ENCODE data around the gene MPZL3.

The MPZL3 gene

DNA sequence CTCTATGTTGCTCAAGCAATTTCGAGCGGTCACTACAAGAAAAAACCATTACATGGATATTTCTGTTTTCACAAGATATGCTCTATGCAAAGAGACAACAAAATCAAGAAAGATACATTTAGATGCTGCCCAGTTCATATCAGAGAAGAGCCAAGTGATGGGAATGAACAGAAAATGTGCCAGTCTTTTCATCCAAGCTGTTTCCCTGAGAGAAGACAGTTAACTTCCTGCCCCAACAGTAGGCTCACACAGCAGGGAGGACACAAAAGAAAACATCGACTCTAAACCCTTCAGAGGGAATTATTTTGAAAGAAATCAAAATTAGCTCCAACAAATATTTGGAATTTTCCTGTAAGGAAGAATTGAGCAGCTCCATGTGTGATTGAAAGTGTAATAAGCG, 39.0 kb downstream of the MPZL3 start:
- H3K79me2 ChIP-seq (ENCODE audit: insufficient read depth, low read depth): no peaks in the 10 kb centered on the region
- no peak overlapping the region for H3K4me3 ChIP-seq (IDR thresholded peaks at IDR 0.05; ENCODE audit: insufficient read depth, low read depth, low read length)
- no peak overlapping the region for H3K4me2 ChIP-seq
- H3K27me3 ChIP-seq (ENCODE audit: insufficient read depth, low read depth): no peaks in the 10 kb centered on the region; the same call in 1 of the 2 replicates
- TF ChIP-seq, protein P1, sequence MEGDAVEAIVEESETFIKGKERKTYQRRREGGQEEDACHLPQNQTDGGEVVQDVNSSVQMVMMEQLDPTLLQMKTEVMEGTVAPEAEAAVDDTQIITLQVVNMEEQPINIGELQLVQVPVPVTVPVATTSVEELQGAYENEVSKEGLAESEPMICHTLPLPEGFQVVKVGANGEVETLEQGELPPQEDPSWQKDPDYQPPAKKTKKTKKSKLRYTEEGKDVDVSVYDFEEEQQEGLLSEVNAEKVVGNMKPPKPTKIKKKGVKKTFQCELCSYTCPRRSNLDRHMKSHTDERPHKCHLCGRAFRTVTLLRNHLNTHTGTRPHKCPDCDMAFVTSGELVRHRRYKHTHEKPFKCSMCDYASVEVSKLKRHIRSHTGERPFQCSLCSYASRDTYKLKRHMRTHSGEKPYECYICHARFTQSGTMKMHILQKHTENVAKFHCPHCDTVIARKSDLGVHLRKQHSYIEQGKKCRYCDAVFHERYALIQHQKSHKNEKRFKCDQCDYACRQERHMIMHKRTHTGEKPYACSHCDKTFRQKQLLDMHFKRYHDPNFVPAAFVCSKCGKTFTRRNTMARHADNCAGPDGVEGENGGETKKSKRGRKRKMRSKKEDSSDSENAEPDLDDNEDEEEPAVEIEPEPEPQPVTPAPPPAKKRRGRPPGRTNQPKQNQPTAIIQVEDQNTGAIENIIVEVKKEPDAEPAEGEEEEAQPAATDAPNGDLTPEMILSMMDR (conservative IDR thresholded peaks at IDR 0.05; ENCODE audit: low read depth, low read length): no peak
- H4K20me1 ChIP-seq (ENCODE audit: insufficient read depth): no peaks in the 10 kb centered on the region
- H3K4me1 ChIP-seq (ENCODE audit: low read depth, poor library complexity, severe bottlenecking): peaks cover 12% of the 10 kb centered on the region
- H3K36me3 ChIP-seq (ENCODE audit: insufficient read depth): no peaks in the 10 kb centered on the region
- H2AFZ ChIP-seq (ENCODE audit: low read depth): no peak overlapping the region
- H3K27ac ChIP-seq: no peak overlapping the region
- H3K9ac ChIP-seq: no peak overlapping the region

DNA sequence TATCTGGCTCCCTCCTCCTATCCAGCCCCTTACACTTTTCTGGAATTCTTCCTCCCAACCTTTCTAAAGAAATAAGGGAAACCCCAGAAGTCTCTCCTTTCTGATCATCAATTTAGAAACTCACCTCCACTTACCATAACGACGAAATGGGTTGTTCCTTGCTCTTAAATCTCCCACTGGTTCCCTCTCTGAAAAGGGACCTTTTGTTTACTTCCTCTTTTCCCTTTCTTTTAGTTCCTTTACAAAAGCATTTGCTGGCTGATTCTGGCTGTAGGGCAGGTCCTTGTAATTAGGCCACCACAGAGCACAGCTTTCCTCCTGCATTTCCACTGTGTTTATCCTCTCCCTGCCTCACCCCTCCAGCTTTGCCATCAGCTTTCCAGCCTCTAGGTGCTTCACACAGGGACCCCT, 39.4 kb downstream of the MPZL3 start:
- Histone ChIP-seq H3K79me2 (ENCODE audit: insufficient read depth, low read depth) (no peaks in the 10 kb centered on the region), H4K20me1 (ENCODE audit: insufficient read depth) (no peaks in the 10 kb centered on the region), H3K27ac (no peak overlapping the region), H3K9ac (no peak overlapping the region), H3K4me3 (IDR thresholded peaks at IDR 0.05; ENCODE audit: insufficient read depth, low read depth, low read length) (no peak overlapping the region), H3K27me3 (ENCODE audit: insufficient read depth, low read depth) (no peaks in the 10 kb centered on the region; the same call in 1 of the 2 replicates), H3K36me3 (ENCODE audit: insufficient read depth) (no peaks in the 10 kb centered on the region), H3K4me2 (no peak overlapping the region), H2AFZ (ENCODE audit: low read depth) (no peak overlapping the region), H3K4me1 (ENCODE audit: low read depth, poor library complexity, severe bottlenecking) (peaks cover 12% of the 10 kb centered on the region)
- TF ChIP-seq, protein P1 (conservative IDR thresholded peaks at IDR 0.05; ENCODE audit: low read depth, low read length): no peak

DNA sequence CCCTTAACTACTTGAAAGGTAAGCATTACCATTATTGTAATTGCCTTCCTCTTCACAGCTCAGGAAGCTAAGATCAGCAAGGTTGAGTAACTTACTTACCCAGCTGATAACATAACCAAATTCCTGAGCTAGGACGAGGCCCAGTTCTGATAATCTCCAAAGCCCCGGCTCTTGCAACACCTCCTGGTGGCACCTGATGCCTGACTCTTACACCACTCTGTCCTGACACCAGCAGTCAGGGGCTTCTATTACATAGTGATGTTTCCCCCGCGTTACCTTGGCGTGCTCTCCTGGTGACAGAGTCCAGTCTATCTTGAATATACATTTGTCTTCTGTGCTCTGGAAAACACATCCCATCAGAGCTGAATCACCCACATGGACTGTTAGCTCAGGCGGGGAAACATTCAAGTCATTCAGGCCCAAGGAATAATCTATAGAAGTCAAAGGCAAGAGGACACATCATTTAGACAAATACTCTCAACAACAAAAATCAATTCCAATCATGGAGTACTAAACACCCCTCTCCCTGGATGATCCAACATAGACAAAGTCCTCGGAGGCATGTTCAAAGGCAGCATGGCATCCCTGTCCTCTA, 39.9 kb downstream of the MPZL3 start:
- Histone ChIP-seq H3K4me3 (IDR thresholded peaks at IDR 0.05; ENCODE audit: insufficient read depth, low read depth, low read length) (no peak overlapping the region), H3K79me2 (ENCODE audit: insufficient read depth, low read depth) (no peaks in the 10 kb centered on the region), H4K20me1 (ENCODE audit: insufficient read depth) (no peaks in the 10 kb centered on the region), H3K4me2 (no peak overlapping the region), H3K4me1 (ENCODE audit: low read depth, poor library complexity, severe bottlenecking) (peaks cover 12% of the 10 kb centered on the region), H2AFZ (ENCODE audit: low read depth) (no peak overlapping the region), H3K9ac (no peak overlapping the region), H3K27ac (no peak overlapping the region), H3K36me3 (ENCODE audit: insufficient read depth) (no peaks in the 10 kb centered on the region), H3K27me3 (ENCODE audit: insufficient read depth, low read depth) (no peaks in the 10 kb centered on the region)
- TF ChIP-seq, protein P1 (conservative IDR thresholded peaks at IDR 0.05; ENCODE audit: low read depth, low read length): no peak

DNA sequence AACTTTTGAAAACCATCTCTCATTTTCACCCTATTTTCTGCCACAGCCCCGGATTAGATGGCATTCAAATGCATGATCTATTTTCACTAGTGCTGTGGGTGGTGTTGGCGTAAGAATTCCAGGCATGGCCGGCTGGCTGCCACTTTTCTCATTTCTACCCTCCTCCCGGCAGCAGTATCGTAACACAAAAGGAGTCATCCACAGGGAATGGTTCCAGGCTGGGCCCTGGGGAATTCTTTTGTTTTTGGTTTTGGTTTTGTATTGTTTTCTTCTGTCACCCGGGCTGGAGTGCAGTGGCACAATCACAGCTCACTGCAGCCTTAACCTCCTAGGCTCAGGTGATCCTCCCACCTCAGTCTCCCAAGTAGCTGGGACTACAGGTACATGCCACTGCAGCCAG, 41.2 kb downstream of the MPZL3 start:
- H4K20me1 ChIP-seq (ENCODE audit: insufficient read depth): no peaks in the 10 kb centered on the region
- TF ChIP-seq, protein P1 (conservative IDR thresholded peaks at IDR 0.05; ENCODE audit: low read depth, low read length): no peak
- H3K9ac ChIP-seq: no peak overlapping the region
- H3K36me3 ChIP-seq (ENCODE audit: insufficient read depth): no peaks in the 10 kb centered on the region
- H3K27me3 ChIP-seq (ENCODE audit: insufficient read depth, low read depth): no peaks in the 10 kb centered on the region
- H3K27ac ChIP-seq: no peak overlapping the region
- no peak overlapping the region for H3K4me2 ChIP-seq
- peaks cover 16% of the 10 kb centered on the region for H3K4me1 ChIP-seq (ENCODE audit: low read depth, poor library complexity, severe bottlenecking)
- no peaks in the 10 kb centered on the region for H3K79me2 ChIP-seq (ENCODE audit: insufficient read depth, low read depth)
- H2AFZ ChIP-seq (ENCODE audit: low read depth): no peak overlapping the region
- H3K4me3 ChIP-seq (IDR thresholded peaks at IDR 0.05; ENCODE audit: insufficient read depth, low read depth, low read length): no peak overlapping the region

Data from KMS-11 (cell line).